ENCODE results near the gene CAST.

The CAST gene

DNA sequence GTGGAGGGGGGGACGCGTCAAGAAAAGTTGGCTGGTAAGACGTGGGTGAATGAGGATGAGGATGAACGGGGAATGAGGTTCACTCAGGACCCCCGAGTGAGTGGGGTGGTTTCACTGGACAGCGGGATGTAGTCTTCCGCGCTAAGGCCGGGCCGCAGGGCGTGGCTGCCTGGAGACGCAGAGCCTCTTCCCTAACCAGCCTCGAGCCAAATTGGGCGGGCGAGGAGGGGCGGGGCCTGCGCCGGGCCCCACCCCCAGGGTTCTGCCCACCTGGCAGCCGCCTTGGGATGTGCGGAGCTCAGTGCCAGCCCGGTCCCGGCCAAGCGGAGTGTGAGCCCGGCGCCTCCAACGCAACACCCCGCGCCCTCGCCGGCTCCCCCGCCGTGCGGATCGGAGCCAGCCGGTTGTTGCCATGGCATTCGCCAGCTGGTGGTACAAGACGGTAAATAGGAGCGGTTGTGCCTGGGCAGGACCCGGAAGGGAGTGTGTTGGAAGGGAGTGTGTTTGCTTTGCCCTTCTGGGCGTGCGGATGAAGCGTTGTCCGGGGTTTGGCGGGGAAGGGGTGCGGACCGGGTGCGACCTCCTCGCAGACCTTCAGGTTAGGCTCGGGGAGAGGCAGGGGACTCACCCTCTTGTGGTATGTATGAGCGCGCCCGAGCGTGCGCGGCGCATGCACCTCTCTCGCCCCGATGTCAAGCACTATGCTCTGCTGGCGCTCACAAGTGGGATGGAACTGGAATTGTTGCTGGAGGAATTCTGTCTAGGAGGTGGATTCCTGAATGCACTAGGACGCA, 746 bp downstream of the CAST start (continued):
- TF ChIP-seq, protein P1, sequence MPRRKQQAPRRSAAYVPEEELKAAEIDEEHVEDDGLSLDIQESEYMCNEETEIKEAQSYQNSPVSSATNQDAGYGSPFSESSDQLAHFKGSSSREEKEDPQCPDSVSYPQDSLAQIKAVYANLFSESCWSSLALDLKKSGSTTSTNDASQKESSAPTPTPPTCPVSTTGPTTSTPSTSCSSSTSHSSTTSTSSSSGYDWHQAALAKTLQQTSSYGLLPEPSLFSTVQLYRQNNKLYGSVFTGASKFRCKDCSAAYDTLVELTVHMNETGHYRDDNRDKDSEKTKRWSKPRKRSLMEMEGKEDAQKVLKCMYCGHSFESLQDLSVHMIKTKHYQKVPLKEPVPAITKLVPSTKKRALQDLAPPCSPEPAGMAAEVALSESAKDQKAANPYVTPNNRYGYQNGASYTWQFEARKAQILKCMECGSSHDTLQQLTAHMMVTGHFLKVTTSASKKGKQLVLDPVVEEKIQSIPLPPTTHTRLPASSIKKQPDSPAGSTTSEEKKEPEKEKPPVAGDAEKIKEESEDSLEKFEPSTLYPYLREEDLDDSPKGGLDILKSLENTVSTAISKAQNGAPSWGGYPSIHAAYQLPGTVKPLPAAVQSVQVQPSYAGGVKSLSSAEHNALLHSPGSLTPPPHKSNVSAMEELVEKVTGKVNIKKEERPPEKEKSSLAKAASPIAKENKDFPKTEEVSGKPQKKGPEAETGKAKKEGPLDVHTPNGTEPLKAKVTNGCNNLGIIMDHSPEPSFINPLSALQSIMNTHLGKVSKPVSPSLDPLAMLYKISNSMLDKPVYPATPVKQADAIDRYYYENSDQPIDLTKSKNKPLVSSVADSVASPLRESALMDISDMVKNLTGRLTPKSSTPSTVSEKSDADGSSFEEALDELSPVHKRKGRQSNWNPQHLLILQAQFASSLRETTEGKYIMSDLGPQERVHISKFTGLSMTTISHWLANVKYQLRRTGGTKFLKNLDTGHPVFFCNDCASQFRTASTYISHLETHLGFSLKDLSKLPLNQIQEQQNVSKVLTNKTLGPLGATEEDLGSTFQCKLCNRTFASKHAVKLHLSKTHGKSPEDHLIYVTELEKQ (tag by site-specific recombination; IDR thresholded peaks at IDR 0.05; ENCODE audit: borderline replicate concordance), result 0 out of 2 replicates have a peak, but pooled peaks have one; percentile 14
- TF ChIP-seq, protein P2, sequence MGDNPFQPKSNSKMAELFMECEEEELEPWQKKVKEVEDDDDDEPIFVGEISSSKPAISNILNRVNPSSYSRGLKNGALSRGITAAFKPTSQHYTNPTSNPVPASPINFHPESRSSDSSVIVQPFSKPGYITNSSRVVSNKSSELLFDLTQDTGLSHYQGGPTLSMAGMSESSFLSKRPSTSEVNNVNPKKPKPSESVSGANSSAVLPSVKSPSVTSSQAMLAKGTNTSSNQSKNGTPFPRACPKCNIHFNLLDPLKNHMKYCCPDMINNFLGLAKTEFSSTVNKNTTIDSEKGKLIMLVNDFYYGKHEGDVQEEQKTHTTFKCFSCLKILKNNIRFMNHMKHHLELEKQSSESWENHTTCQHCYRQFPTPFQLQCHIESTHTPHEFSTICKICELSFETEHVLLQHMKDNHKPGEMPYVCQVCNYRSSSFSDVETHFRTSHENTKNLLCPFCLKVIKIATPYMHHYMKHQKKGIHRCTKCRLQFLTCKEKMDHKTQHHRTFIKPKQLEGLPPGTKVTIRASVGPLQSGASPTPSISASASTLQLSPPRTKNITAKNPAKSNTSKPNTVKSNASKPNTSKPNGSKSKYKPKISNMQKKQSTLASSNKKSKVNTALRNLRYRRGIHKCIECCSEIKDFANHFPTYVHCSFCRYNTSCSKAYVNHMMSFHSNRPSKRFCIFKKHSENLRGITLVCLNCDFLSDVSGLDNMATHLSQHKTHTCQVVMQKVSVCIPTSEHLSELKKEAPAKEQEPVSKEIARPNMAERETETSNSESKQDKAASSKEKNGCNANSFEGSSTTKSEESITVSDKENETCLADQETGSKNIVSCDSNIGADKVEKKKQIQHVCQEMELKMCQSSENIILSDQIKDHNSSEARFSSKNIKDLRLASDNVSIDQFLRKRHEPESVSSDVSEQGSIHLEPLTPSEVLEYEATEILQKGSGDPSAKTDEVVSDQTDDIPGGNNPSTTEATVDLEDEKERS (tag by site-specific recombination; IDR thresholded peaks at IDR 0.05), result no peak
- TF ChIP-seq ZNF629 (tag by site-specific recombination; IDR thresholded peaks at IDR 0.05) (no peak; the same call in 1 of the 2 replicates), MYNN (tag by site-specific recombination; IDR thresholded peaks at IDR 0.05; ENCODE audit: borderline replicate concordance) (no peak), OVOL3 (tag by site-specific recombination; IDR thresholded peaks at IDR 0.05) (no peak), ZNF138 (tag by site-specific recombination; IDR thresholded peaks at IDR 0.05; ENCODE audit: borderline replicate concordance) (no peak), ZBTB8A (tag by site-specific recombination; IDR thresholded peaks at IDR 0.05) (peak; percentile 72), ZNF394 (tag by site-specific recombination; IDR thresholded peaks at IDR 0.05; ENCODE audit: borderline replicate concordance) (peak; percentile 31; the same call in 1 of the 2 replicates), YY2 (tag by site-specific recombination; IDR thresholded peaks at IDR 0.05) (no peak), ZNF23 (tag by site-specific recombination; IDR thresholded peaks at IDR 0.05; ENCODE audit: borderline replicate concordance) (no peak), ZNF433 (tag by site-specific recombination; IDR thresholded peaks at IDR 0.05; ENCODE audit: low read depth) (no peak), ZNF133 (tag by site-specific recombination; IDR thresholded peaks at IDR 0.05) (no peak), ZNF112 (tag by site-specific recombination; IDR thresholded peaks at IDR 0.05) (no peak), KLF10 (tag by site-specific recombination; IDR thresholded peaks at IDR 0.05) (peak; percentile 59), ZNF175 (tag by site-specific recombination; IDR thresholded peaks at IDR 0.05) (no peak), TRIM28 (IDR thresholded peaks at IDR 0.05; ENCODE audit: borderline replicate concordance, low read length) (no peak), ZNF560 (tag by site-specific recombination; IDR thresholded peaks at IDR 0.05; ENCODE audit: borderline replicate concordance) (no peak), GLIS1 (tag by site-specific recombination; IDR thresholded peaks at IDR 0.05) (peak; percentile 81), BCL11A (tag by site-specific recombination; IDR thresholded peaks at IDR 0.05; ENCODE audit: low read depth) (peak; percentile 73; the same call in 1 of the 2 replicates), ZNF223 (tag by site-specific recombination; IDR thresholded peaks at IDR 0.05) (no peak), ZNF654 (tag by site-specific recombination; IDR thresholded peaks at IDR 0.05; ENCODE audit: low read depth) (no peak), ZNF530 (tag by site-specific recombination; IDR thresholded peaks at IDR 0.05; ENCODE audit: low read depth) (no peak), ZNF626 (tag by site-specific recombination; IDR thresholded peaks at IDR 0.05) (no peak), ZBTB20 (tag by site-specific recombination; IDR thresholded peaks at IDR 0.05) (peak; percentile 98), EGR2 (tag by site-specific recombination; IDR thresholded peaks at IDR 0.05; ENCODE audit: low read depth) (peak; percentile 61), ZNF777 (tag by site-specific recombination; IDR thresholded peaks at IDR 0.05; ENCODE audit: borderline replicate concordance) (peak; percentile 86), ZNF184 (tag by site-specific recombination; IDR thresholded peaks at IDR 0.05) (no peak), ZNF324 (tag by site-specific recombination; IDR thresholded peaks at IDR 0.05) (0 out of 2 replicates have a peak, but pooled peaks have one; percentile 15)
- TF ChIP-seq, protein P3, sequence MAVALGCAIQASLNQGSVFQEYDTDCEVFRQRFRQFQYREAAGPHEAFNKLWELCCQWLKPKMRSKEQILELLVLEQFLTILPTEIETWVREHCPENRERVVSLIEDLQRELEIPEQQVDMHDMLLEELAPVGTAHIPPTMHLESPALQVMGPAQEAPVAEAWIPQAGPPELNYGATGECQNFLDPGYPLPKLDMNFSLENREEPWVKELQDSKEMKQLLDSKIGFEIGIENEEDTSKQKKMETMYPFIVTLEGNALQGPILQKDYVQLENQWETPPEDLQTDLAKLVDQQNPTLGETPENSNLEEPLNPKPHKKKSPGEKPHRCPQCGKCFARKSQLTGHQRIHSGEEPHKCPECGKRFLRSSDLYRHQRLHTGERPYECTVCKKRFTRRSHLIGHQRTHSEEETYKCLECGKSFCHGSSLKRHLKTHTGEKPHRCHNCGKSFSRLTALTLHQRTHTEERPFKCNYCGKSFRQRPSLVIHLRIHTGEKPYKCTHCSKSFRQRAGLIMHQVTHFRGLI (tag by site-specific recombination; IDR thresholded peaks at IDR 0.05), result peak; percentile 63; the same call in 1 of the 2 replicates
- TF ChIP-seq, protein P4, sequence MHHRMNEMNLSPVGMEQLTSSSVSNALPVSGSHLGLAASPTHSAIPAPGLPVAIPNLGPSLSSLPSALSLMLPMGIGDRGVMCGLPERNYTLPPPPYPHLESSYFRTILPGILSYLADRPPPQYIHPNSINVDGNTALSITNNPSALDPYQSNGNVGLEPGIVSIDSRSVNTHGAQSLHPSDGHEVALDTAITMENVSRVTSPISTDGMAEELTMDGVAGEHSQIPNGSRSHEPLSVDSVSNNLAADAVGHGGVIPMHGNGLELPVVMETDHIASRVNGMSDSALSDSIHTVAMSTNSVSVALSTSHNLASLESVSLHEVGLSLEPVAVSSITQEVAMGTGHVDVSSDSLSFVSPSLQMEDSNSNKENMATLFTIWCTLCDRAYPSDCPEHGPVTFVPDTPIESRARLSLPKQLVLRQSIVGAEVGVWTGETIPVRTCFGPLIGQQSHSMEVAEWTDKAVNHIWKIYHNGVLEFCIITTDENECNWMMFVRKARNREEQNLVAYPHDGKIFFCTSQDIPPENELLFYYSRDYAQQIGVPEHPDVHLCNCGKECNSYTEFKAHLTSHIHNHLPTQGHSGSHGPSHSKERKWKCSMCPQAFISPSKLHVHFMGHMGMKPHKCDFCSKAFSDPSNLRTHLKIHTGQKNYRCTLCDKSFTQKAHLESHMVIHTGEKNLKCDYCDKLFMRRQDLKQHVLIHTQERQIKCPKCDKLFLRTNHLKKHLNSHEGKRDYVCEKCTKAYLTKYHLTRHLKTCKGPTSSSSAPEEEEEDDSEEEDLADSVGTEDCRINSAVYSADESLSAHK (tag by site-specific recombination; IDR thresholded peaks at IDR 0.05), result no peak

Measured in HEK293 (cell line).